Measurements from ENCODE around the gene CCDC88C. TPM values are rescaled to one million over a fixed set of nuclear protein-coding genes. Genes with fewer than 3 reads are reported as not detected.

Gene CCDC88C
- total RNA-seq, 1 experiment from 2014 or later, result 21.3 TPM

- Histone ChIP-seq H3K9me3 (ENCODE audit: control insufficient read depth, insufficient read depth, low read depth, low read length) (no peaks in the 10 kb centered on the region), H3K27ac (ENCODE audit: low read length) (no peak overlapping the region), H3K4me3 (ENCODE audit: low read depth in 2 of 2, low read length in 2 of 2) (no peak overlapping the region), H3K27me3 (ENCODE audit: control insufficient read depth, insufficient read depth, low read length) (no peaks in the 10 kb centered on the region), H3K4me1 (ENCODE audit: control insufficient read depth, insufficient read depth, low read length) (no peaks in the 10 kb centered on the region), H3K36me3 (ENCODE audit: control insufficient read depth, insufficient read depth, low read length) (no peaks in the 10 kb centered on the region)
- intact Hi-C loops (cut with micrococcal nuclease; ENCODE audit: unreplicated experiment), result no loop called here
- POLR2A ChIA-PET, result no interaction called here
- no peak for DNase-seq (ENCODE audit: low read depth, low spot score)
- TF ChIP-seq SIN3A (IDR thresholded peaks at IDR 0.05; ENCODE audit: borderline replicate concordance, insufficient read depth, low read depth, low read length) (no peak), CTCF (IDR thresholded peaks at IDR 0.05) (no peak), POLR2AphosphoS5 (IDR thresholded peaks at IDR 0.05; ENCODE audit: low read depth, low read length) (no peak), TCF7L2 (IDR thresholded peaks at IDR 0.05; ENCODE audit: low read depth, low read length) (no peak), REST (IDR thresholded peaks at IDR 0.05; ENCODE audit: insufficient read depth in 1 of 2, low read depth in 2 of 2, low read length in 1 of 2) (no peak)
- CTCF ChIA-PET, result no interaction called here
- in situ Hi-C loops (cut with HindIII; ENCODE audit: low pct_unique_long_range_greater_than_20kb, low sequenced_read_pairs), result no loop called here
- TSS peak; percentile 78 for BruUV-seq (replicated peaks)
- ATAC-seq, result no peak
Measured at GRCh38 chr14:91223028-91223783, 194.4 kb downstream of the CCDC88C start.

Other genes with a start within 250 kb of the CCDC88C start
- 0.28 TPM for gene GPR68, start 173.1 kb downstream of the CCDC88C start, total RNA-seq (2021; ENCODE audit: unreplicated experiment)
- 54.8 TPM for gene PPP4R3A, start 92.5 kb upstream of the CCDC88C start, total RNA-seq (2021; ENCODE audit: unreplicated experiment)